Activated CD4-positive, CD25-positive, alpha-beta regulatory T cell treated with anti-CD3 and anti-CD28 coated beads, Interleukin-2, amount 50 U/mL, for 24 hours (primary cell): Measurements from ENCODE around the gene TTLL13.

Experiments
- ATAC-seq, 2 donors: fragments of 150-1000 bp; cut with Tn5 transposase; one replicate each; pipeline ENCODE4 v1.10.0; 2021; ENCODE audit warnings: mild to moderate bottlenecking in 1 of 2, moderate library complexity in 1 of 2

TTLL13 gene, protein sequence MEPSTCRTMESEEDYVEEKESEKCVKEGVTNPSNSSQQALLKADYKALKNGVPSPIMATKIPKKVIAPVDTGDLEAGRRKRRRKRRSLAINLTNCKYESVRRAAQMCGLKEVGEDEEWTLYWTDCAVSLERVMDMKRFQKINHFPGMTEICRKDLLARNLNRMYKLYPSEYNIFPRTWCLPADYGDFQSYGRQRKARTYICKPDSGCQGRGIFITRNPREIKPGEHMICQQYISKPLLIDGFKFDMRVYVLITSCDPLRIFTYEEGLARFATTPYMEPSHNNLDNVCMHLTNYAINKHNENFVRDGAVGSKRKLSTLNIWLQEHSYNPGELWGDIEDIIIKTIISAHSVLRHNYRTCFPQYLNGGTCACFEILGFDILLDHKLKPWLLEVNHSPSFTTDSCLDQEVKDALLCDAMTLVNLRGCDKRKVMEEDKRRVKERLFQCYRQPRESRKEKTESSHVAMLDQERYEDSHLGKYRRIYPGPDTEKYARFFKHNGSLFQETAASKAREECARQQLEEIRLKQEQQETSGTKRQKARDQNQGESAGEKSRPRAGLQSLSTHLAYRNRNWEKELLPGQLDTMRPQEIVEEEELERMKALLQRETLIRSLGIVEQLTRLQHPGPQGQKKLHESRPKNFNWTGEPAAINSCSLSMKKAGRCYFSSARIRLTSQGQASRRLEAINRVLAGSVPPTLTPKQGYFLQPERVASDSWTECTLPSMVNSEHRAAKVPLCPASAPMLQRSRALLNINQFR

DNA sequence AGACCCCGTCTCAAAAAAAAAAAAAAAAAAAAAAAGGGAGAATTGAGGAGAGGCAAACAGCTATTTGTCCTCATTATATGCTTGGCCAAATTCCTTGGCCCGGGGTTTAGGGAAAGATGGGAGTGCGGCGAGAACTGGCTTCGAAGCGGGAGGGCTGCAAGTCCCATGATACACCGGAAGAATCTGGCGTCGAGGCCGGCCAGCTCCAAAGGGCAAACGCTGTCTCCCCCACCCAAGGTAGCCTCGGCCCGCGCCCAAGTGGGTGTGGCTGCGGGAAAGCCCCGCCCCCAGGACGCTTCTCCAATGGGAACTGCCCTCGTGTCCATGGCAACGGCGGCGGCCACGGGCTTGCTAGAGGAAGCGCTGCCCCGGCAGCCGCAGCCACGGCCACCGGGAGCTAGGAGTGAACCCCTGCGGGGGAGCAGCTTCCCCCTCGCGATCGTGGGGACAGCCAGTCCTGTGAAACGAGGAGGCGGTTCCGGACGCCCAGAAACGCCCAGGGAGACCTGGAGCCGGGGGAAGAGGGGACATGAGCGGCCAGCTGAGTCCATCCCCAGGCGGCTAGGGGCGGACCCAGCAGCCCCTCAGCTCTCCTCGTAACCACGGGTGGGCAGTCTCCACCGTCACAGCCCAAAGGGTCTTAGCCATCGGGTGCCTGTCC lies at the start of gene TTLL13:
Gene TTLL13 (plus strand): TSS at position 354 of the 661 bp plus-strand sequence. CDS start 1,075 bp downstream, outside the sequence.
- peak; percentile 81 to 90 for ATAC-seq

DNA sequence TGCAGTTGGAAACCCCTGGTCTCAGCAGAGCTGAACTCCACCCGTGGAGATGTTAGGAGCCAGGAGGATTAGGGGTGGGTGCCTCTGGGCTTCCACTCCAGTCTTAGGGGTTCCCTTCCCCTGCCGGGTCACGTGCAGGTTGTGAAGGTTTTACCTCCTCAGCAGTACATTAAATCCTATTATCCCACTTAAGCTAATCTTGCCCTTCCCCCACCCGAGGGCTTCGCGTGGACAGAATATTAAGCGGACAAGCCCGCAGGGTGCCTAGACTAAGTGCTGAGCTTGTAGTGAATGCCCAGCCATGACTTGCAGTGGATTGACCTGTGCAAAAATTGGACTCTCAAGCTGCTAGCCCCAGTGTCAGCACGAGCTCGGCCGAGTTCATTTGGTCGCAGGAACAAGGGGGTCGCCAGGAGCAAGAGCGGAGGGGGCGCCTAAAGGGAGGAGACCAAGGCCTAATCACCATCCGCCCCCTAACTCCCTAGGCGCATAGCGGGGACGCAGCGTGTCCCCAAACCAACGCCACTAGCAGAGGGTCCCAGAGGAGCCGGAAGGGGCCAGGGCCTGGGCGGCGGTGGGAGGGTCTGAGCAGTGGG lies 48.7 kb upstream of the TTLL13 start:
- ATAC-seq: no peak

DNA sequence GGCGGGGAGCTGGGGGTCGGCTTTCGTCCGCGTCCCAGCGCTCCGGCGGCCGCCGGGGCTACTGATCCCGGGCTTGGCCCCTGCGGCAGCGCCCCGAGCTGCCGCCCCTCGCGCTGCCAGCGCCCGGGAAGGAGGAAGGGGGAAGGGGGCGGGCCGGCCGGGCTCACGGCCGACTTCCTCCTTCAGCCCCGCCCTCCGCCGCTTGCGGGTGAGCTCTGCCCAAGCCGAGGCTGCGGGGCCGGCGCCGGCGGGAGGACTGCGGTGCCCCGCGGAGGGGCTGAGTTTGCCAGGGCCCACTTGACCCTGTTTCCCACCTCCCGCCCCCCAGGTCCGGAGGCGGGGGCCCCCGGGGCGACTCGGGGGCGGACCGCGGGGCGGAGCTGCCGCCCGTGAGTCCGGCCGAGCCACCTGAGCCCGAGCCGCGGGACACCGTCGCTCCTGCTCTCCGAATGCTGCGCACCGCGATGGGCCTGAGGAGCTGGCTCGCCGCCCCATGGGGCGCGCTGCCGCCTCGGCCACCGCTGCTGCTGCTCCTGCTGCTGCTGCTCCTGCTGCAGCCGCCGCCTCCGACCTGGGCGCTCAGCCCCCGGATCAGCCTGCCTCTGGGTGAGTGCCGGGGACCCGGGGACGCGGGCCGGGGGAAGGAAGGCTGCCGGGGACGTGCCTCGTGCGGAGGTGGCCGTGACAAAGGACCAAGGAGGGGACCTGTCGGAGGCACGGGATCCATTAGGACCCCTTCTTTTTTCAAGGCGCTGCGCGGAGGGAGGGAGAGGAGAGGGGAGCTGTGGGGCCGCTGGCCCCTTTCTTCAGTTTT lies 48.0 kb upstream of the TTLL13 start, which contains the start of gene SEMA4B:
Gene SEMA4B (plus strand): TSS at position 201 of the 814 bp plus-strand sequence. CDS start 249 bp downstream, at position 450.
- peak; percentile 88 to 91 for ATAC-seq

DNA sequence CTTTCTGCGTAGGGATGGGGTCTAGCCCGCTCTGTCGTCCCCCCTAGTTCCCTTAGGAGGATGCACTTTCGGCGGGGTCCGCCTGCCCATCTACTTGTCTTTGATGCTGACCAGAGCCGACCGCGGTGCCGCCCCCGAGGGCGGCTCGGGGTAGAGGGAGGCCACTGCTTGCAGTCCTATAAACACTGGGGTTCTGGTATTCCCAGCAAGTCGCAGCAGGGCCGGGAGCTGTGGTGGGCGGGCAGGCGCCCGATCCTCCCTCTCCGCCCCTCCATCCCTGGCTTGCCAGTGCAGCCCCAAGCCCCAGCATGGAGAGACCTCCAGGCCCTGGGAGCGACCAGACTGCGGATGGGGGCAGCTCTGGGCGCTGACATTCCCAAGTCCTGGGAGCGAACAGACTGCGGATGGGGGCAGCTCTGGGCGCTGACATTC lies 47.4 kb upstream of the TTLL13 start:
- no peak for ATAC-seq

DNA sequence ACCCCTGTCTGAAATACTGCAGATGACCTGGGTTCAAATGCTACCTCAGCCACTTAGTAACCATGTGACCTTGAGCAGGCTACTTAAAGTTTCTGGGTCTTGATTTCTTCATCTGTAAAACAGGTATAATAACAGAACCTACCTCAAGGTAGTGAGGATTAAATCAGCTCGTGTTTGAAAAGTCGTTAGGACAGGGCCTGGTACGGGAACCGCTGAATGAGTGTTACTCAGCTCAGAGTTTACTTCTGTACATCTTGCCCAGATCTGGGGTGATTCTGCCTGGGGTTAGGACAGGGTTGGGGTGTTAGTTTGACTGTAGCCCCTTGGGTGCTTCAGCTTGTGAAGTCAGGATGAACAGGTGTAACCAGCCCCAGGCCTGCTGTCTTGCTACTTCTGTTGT lies 46.4 kb upstream of the TTLL13 start:
- ATAC-seq: no peak

DNA sequence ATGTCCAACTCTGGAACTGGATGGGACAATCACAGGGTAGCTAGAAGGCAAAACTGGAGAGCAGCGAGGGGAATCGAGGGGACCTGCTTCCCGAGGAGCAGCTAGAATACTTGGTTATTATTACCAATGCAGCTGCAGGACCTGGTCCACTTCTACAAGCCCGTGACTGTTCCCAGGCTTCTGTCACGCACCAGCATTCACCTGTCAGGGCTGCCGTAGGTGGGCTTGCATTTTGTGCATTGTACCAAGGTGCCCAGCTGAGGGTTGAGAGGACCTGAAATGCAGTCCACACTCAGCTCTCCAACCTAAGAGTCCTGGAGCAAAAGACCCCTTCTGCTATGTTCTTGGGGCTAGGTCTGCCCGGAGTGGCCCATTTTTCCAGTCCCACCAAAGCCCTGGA lies 45.9 kb upstream of the TTLL13 start:
- ATAC-seq: no peak

DNA sequence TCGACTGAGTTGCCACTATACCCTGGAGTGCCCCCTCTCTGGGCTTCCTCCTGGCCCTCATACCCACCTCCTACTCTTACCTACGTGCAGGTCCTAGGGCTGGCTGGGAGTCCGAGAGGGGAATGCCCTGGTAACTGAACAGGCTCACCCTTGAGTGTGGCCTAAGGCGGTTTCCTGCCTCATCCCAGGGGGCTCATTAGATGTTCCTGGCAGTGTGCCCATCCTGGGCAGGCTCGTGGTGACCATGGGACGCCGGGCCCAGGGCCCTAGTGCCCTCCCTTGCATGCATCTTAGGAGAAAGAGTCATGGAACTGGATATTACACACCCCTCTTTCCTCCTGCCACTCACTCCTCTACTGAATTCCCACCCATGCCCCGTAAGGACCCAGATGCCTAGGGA lies 45.4 kb upstream of the TTLL13 start:
- ATAC-seq: no peak

DNA sequence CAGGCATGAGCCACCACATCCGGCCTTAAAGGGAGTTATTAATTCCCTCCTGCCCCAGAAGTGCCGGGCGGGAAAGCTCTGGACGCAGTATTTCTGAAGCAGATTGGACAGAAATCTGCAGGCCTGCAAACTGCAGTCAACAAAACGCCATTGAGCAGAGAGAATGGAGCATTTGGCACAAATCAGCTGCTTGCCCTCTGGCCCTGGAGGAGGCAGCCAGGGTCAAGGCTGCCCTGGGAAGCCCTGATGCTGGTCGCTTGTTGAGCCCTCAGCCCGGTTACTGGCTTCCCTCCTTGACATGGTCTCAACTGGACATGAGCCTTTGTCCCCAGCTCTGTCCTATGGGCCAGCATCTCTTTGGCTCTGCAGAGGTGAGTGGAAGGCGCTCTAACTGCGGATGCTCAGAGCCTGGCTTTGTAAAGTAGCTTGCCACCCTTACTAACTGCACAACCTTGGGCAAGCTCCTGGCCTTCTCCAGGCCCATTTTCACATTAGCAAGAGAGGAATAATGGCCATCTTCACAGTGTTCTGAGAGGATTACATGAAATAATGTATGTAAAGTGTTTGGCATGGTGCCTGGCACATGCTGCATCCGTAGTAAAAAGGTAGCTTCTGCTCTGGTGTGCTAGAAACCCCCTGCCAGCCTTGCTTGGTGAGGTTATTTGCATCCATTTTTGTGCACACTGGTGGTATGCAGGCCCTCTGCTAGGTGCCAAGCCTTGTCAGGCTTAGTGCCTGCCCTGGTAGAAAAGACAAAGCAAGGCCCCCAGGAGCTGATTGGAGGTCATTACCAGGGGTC lies 44.1 kb upstream of the TTLL13 start:
- ATAC-seq: no peak

DNA sequence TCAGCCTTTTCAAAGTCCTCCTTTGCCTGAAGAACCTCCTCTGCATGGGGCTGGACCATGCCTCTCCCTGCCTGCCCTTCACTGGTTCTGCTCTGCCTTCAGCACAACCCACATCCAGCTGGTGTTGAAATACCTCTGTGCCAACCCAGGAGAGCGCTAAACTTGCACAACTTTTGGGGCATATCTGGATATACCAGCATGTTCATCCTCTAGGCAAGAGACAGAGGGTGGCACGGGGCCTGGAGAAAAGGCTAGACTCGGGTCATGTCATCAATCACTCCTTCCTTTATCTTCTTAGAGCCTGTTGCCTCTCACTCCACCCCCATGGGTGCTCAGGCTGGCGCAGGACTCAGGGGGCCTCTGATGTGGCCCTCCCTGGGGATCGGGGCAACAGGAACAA lies 43.5 kb upstream of the TTLL13 start:
- ATAC-seq: no peak

DNA sequence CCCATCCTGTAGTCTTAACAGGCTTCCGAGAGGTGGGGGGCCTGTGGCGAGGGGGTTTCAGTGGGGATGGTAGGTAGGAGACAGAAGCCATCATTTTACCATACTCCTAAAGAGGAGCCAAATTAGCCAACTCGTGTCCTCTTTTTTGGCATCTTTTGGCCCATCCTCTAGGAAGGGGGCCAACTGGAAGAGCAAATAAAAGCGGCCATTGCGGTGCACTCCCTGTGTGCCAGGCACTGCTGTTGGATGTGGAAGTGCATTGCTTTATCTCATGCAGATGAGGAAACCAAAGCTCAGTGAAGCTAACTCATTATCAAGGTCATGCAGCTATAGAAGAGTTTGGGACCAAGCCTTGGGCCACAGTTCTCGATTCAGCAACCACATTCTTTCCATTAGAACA lies 42.1 kb upstream of the TTLL13 start:
- no peak for ATAC-seq

DNA sequence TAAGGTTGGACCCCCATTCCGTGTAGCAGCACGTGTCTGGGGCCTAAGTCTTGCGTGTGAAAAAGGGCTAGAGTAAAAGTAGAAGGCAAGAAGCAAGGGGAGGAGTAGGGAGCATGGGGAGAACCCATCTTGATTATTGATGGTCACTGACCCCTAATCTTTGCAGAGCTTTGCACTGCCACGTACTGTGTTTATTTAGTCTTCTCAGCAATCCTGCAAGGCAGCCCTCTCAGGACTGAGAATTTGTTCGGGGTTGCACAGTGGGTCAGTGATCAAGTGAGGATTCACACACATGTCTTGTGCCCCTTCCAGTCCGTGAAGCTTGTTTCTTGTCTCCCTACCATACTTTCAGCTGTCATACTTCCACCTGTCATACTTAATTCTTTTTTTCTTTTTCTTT lies 41.0 kb upstream of the TTLL13 start:
- no peak for ATAC-seq

DNA sequence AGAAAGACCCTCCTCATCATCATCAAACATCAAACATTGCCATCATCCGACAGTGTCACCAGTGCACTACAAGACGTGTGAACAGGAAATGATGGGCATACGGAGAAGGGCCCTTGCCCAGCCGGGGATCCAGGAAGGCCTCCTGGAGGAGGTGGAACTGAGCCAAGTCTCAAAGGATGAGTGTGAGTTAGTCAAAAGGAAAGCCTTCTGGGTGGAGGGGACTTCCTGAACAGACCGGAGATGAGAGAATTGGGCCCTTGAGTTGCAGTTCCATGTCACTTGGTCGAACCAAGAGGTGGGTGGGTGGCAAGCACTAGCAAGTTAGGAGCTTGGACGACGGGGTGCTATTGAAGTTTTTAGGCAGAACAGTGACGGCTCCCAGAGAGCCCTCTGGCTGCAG lies 39.8 kb upstream of the TTLL13 start:
- peak; percentile 42 to 78 for ATAC-seq

DNA sequence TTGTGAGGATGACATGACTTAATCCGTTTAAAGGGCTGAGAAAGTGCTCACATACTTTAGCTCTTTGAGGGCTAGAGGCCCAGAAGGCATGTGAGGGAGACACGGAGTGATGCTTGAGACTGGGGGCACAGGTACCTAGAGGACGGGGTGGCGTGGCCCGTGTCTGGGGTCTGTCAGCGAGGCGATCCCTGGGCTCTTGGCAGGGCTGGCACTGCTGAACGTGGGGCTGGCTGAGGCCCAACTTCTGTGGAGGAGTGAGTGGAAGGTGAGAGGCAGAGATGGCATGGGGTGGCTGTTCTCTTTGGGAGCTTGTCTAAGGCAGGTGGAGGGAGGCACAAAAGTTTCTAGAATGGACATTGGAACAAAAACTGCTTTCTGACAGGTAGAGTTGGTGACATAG lies 38.8 kb upstream of the TTLL13 start:
- ATAC-seq: no peak

DNA sequence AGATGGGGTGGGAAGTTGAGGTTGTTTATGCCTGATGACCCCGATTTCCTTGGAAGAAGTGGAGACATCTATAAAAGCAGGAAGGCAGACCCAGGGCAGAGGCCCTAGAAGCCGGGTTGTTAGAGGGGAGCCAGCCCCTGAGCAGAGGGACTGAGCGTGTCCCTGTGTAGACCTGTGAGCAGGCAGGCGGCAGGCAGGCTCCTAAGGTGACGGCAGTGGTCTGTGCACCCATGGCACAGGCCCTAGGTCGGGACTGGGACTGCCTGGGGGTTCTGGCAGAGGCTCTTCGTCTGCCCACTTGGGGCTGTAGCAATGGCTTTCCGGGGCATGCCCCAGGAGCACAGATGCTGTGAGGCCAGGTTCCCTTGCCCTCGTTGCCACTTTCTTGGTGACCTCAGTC lies 38.3 kb upstream of the TTLL13 start:
- no peak for ATAC-seq

DNA sequence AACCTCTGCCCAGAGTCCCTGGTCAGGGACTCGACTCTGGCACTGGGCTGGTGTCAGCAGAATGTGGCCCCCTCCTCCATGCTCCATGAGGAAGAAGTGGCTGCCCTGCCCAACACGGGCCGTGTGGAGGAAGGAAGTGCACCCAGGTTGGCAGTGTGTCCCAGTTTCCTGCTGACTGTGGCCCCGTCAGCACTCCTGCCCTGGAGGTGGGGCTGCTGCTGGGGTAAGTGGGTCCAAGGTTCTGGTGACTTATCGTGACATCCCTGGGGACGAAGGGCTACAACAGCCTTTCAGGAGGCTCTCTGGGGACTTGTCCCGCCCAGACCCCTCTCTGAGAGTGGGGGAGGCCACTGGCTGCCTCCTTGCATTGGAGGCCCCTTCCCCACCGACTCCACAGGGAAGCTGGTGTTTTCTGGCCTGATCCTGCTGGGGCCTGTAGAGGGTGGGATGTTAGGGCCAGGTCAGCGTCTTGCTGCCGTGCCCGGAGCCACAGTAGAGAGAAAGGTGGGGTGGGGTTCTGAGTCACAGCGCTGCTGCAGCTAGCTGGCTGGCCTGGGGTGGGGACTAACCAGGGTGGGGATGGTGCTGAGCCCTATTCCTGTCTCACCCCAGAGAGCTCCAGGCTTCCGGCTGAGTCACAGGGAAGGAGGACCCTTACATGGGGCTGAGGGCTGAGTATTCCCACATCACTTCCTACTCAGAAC lies 37.8 kb upstream of the TTLL13 start:
- no peak for ATAC-seq

DNA sequence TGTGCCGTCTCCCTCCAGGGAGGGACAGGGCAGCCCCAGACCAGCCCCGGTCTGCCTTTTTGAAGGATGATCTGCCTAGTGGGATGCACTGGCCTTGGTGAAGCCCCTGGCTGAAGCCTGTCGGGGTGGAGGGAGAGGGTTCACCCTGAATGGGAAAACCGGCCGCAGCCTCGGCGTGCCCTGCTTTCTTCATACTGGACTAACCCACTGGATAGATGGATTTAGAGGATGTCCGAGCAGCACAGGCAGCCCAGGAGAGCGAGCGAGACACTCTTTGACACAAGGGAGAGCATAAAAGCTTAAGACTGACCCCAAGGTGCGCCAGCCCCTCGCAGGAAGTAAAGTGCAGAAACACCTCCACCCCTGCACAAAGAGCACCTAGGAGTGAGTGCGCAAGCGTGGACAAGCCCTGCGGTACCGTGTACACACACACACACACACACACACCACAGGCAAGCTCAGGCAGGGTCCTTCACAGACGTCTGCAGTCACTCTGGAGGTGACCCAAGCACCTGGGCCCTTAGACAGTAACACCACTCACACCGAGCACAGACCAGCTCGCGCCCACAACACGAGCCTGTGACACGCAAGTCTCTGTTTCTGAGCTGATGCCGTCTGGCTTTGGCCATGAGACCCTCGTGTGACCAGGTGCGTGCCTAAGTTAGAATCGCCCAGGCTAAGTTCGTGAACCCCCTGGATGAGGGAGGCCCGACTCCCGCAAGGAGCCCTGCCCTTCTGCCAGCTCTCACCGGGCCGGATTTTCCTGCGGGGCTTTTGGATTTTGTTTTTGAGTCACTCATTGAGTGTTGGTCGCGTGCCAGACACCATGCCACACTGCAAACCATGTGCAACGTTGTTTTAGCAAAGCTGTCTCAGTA lies 36.9 kb upstream of the TTLL13 start:
- no peak for ATAC-seq

DNA sequence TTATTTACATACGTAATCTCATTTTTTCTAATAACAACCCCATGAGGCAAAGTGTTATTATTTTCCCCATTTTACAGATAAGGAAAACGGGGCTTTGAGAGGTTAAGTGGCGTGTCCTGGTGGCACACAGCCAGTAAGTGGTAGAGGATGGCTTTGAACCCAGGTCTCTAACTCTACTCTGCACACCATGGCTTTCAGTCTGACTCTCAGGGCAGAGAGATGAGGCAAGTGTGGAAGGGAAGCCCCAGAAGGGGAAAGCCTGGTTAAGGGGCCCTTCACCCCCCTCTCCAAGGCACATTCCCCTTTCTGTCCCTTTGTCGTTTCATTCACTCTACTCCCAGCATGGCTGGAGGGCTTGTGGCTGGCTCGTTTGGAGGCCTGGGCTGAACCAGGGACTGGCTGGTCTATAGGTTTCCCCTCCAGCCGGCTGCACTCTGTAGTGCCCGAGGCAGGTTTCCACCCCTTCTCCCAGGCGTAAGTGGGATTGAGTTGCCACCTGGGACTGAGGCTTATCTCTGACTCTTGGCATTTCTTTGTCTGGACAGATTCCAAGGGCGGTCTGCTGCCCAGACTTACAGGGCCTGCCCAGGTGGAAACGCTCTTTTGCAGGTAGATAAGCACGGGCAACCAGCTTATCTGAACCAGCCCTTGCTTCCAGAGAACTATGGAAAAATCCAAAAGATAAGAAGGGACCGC lies 36.1 kb upstream of the TTLL13 start:
- no peak for ATAC-seq

DNA sequence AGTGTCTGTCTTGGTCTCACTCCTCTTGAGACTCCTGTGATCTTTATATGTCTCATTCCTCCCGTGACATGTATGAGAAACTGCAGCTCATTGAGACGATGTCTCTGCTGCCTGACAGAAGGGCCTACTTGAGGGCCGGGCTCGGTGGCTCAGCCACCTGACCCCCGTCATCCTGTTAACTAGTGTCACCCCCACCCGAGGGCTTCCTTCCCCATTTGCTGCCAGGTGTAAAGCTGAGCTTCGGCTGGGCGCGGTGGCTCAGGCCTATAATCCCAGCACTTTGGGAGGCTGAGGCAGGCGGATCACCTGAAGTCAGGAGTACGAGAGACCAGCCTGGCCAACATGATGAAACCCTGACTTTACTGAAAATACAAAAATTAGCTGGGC lies 35.5 kb upstream of the TTLL13 start:
- no peak for ATAC-seq
